SH-SY5Y (cell line): ENCODE measurements around the gene TBX18.

Experiments
- GATA2 ChIP-seq: IDR thresholded peaks from 2 replicates; pipeline ENCODE4 v1.6.1; 2011; ENCODE audit warnings: mild to moderate bottlenecking, low read depth, low read length
- GATA3 ChIP-seq: IDR thresholded peaks from 2 replicates; pipeline ENCODE4 v1.6.1; 2011; ENCODE audit warnings: low read depth, mild to moderate bottlenecking, low read length, moderate library complexity

DNA sequence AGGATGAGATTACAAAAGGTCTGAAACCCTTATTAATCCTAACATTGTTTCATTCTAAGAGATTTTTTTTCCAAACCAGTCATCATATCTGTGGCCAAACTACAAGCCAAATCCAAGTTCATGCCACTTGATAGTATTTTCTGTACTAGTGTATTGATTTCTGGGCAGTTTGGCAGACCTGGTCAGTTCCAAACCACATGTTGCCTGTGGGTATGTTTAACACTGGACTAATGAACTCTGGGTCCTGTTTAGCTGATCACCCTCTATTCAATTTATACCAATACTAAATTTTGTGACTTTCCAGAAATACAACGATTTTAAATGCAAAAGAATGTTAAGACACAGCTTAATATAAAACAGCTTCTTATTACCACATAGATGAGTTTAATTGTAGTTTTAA lies 24.0 kb downstream of the TBX18 start:
- TF ChIP-seq GATA2 (no peak), GATA3 (no peak)
